Measurements from ENCODE around the gene TNFAIP8.

TNFAIP8 gene
- 209 to 246 reads per million in 2 donors for total RNA-seq

DNA sequence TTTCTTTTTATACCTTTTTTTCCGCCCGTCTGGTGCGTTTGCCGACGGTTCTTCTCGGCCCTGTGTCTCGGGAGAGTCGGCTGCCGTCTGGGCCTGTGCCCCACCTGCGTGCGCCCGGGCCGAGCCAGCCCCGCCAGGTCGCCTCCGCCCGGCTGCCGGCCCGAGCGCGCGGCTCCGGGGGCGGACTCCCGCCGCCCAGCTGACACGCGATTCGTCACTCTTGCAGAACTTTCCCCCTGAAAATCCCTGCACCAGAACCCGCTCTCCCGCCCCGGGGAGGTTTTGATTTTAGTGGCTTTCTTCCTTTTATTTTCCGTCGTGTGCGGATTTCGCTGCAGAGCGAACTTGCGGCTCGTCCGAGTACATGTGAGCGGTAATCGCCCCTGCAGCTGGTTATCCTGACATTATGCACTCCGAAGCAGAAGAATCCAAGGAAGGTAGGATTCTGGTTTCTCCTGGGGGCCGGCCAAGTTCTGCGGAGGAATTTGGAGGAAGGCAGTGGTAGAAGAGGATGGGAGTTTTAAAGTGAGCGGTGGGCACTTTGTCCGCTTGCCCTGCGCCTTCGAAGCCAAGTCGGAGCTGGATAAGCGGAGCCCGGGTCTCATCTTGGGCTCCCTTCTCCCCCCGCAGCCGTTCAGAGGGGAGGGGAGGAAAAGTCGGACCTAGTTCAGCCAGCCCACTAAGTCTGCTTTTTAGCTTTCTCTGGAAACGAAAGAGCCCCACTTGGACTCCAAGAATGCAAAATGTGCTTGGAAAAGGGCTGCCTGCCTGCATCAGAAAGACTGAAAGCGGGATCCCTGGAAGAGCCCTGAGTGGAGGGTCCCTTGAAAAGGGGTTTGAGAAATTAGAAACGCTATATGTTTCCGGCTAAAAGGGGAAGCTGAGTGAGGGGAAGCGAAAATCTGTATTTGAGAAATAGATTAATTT lies at the start of gene TNFAIP8:
Gene TNFAIP8, plus strand, starts transcription at position 335 of the 927 bp plus-strand sequence. Its CDS starts 72 bp downstream, at position 407.
- peak; percentile 38 for DNase-seq

DNA sequence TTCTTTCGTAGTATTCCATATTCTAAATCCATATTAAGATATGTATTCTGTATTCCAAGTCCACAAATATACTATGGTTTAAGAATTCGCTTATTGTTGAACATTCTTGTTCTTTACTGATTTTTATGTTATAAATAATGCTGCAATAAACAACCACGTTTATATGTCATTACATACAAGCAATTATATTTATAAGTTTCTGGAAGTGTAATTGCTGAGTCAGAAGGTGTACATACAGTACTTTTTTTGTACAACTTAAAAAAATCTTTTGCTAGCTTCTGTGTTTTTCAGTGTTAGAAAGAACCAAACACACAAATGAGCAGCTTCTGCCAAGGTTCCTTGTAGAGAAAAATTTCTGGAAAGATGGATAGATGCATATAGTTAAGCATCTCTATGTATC lies 48.6 kb upstream of the TNFAIP8 start:
- DNase-seq: no peak

DNA sequence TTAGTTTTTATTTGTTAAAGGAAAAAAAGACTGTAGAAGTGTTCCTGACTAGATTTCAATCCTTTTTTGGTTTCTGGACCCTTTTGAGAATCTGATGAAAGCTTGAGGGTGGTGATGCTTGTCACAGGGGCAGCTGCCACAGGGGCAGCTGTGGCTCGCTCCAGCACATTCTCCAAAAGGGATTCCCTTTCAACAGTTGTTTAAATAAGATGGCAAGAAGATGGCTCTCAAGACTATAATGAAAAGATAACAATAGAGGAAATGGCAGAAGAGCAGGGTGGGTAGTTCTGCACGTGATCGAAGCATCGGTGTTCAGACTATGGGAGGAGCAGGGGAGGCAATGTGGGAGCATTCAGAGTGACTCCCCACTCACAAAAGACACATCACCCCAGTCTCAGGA lies 46.5 kb upstream of the TNFAIP8 start:
- DNase-seq: no peak

DNA sequence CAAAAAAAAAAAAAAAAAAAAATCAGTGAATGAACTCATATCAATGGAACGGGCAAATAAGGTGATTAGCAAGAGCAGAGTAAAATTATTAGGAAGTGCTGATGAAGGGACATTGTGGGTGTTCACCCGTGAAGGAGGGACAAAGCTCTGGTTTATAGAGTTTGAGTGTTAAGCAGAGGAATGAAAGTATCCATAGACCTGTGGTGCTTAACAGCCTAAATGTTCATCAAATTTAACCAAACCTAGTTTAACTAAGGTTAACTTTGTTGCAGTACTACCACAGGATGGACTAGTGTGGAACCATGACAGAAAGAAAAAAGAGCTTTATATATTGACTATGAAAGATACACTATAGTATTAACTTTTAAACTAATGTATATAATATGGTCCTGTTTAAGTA lies 44.1 kb upstream of the TNFAIP8 start:
- DNase-seq: no peak

DNA sequence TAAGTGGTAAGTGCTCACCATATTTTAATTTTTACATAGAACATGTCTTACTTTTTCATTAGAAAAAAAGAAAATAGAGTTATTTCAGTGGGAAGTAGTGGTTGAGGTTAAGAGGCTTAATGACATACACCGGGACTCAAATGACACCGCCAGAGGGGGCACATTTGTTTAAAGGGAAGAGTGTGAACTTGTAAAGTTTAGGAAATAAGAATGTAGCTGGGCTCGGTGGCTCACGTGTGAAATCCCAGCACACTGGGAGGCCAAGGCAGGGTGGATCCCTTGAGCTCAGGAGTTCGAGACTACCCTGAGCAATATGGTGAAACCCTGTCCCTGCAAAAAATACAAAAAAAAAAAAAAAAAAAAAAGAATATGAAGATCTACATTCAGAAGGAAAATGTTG lies 43.4 kb upstream of the TNFAIP8 start:
- DNase-seq: no peak

DNA sequence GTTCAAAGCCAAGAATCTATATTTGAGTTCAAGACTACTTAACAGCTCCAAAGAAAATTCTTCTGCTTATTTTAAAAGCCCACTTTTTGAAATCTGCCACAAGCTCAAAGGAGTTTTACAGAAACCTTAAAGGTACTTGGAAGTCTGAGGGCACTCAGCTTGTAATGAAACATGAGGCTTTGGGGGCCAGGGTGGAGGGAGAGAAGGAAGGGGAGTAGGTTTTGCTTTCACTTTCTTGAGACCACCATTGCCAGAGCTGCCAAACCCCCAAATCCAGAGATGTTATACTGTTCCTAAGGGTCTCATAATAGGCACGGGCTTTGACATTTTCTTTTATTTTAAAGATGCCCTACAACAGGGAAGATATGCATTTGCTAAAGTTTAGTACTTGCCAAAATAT lies 42.6 kb upstream of the TNFAIP8 start:
- no peak for DNase-seq

DNA sequence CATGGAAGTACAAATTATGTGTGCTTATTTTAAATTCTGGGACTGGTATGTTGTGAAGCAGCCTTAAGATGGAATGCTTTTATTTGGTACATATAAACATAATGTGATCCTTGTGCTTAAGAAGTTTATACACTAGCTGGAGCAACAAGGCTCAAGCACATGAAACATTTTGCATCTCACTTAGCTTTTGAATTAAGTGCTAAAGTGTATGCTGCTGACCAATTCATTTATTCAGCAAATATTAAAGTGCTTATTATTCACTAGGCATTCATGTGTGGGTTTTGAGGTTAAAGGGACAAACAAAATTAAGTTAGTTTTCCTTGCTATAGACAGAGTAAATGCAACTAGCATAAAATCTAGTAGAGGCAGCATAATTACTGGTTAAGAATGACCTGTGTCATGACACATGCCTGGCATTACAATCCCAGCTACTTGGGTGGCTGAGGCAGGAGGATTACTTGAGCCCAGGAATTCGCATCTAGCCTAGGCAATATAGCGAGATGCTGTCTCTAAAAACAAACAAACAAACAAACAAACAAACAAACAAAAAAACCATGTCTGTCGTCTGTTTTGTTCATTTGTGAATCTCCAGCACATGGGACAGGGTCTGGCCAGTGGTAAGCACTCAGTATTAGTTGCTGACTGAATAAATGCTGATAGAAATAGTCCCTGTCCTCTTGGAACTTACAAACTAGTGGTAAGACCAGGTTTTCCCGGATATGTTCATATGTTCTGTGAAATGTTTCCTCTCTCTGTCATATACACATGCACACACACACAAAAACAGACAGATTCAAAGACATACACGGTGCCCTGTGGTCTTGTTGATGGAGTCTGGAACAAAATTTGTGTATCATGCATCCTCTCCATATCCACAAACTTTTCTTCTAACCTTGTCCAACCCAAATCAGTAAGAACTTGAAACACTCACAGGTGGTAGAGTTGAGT lies 41.9 kb upstream of the TNFAIP8 start:
- no peak for DNase-seq

DNA sequence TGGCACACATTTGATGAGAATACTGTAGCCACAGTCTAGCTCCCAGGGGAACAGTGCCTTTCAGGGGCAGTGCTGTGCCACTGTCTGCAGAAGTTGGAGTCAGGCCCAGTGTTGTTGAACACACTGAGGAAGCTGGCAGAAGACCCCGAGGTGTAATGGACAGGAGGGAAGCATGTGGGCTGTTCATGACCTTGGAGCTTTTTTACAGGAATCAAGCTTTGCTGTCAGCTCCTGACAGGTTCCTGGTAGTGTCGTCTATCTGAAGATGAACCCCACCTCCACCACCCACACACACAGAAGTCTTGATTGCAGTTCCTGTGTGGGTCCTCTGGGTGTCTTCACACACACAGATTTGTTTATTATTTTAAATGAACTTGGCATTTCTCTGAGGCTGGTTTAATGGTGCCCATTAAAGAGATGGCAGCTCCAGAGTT lies 40.3 kb upstream of the TNFAIP8 start:
- no peak for DNase-seq

DNA sequence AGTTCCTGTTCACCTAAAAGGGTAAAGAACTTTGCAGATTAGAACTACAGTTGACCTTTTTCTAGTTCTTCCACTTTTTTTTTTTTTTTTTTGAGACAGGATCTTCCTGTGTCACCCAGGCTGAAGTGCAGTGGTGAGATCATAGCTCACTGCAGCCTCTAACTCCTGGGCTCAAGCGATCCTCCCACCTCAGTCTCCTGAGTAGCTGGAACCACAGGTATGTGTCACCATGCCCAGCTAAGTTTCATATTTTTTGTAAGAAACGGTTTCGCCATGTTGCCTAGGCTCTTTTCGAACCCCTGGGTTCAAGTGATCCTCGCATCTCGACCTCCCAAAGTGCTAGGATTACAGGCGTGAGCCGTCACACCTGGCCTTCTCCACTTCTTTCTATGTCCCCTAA lies 39.7 kb upstream of the TNFAIP8 start:
- no peak for DNase-seq

DNA sequence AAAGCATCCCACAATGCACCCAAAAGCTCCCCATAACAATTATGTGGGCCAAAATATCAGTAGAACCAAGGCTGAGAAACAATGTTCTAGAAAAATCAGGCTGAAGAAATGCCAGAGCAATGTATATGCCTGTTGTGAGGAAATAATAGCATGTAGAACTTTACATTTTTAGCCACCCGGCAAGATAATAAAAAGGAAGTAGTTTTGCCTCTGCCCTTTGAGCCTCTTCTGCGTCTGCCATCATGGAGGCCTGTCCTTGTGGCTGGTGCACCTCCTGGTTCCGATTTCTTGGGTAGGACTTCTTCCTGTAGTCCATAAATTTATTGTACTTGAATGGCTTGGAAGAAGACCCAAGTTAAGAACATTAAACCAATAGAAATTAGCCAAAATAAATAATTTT lies 38.9 kb upstream of the TNFAIP8 start:
- no peak for DNase-seq

DNA sequence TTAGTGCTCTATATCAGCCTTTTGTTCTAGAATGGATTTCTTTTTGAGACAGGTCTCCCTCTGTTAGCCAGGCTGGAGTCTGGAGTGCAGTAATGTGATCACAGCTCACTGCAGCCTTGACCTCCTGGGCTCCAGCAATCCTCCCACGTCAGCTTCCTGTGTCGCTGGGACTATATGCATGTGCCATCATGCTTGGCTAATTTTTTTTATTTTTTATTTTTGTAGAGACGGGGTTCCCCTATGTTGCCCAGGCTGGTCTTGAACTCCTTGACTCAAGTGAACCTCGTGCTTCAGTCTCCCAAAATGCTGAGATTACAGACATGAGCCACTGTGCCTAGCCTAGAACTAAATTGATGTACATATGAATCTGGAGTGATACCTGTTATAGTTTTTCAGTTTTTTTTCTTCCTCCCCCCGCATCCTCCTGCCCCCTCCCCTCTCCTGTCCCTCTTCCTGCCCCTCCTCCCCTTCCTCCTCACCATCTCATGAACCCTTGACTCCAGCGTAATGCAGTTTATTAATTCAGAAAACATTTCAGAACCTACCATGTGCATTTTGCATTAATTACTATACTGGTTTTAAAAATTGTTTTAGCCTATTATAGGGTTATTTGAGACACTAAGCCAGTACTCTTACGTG lies 37.4 kb upstream of the TNFAIP8 start:
- no peak for DNase-seq

DNA sequence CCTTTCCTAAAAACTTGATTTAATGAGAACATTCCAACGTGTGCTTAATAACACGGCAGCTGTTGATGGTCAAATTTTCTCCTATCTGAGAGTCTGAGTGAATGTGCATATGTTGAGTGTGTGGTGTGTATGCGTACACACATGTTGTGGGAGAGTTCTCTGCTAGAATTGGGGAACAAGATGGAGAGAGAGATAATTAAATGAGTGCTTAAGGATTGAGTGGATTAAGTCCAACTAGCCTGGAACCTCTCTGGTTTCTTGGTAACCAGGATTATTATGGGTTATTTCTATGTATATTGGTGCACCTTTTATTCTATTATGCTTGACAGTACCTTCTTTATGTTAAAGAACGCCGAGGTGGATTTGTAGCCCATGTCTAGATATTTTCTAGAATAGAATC lies 36.4 kb upstream of the TNFAIP8 start:
- DNase-seq: no peak

DNA sequence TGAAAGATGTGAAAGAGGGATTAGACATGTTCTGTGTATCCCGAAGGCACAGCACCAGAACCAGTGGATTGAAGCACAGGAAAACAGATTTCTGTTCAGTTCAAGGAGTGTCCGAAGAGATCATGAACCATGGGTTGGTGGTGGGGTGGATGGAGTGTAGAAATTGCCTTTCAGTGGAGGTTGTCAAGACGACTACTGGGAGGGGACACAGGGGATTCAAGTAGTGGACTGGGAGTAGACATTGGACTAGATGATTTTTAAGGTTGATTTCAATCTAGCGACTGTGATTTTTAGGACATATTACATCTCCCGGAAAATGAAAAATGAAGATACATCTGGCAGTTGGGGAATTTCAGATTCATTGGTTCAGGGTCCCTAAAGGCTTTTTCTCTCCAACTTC lies 35.9 kb upstream of the TNFAIP8 start:
- no peak for DNase-seq

DNA sequence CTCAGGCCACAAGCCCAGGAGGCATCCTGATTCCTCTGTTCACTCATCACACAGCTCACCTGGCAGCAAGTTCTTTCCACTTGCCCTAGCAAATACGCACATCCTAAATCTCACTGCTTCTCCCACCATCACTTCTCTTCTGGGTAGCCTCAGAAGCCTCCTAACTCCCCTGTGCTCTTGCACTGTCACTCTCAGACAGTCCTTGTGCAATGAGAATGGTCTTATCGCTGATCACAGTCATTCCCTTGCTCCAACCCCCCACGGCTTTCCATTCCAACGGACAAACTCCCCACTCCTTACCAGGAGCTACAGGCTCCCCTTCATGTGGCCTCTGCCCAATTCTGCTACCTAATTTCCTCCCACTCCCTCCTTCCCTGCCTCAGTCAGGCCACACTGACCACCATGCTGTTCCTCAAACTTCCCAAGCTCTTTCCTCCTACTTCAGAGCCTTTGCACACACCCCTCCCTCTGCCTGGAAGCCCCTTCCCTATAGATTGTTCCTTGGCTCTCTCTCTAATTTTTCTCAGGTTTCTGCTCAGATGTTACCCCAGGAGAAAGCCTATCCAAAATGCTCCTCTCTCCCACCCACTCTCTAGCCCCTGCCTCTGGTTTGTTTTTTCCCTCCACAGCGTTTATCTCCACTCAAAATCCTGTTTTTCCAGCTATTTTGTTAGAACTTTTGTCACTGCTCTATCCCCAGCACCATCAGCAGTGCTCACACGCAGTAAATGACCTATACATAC lies 34.1 kb upstream of the TNFAIP8 start:
- no peak for DNase-seq

DNA sequence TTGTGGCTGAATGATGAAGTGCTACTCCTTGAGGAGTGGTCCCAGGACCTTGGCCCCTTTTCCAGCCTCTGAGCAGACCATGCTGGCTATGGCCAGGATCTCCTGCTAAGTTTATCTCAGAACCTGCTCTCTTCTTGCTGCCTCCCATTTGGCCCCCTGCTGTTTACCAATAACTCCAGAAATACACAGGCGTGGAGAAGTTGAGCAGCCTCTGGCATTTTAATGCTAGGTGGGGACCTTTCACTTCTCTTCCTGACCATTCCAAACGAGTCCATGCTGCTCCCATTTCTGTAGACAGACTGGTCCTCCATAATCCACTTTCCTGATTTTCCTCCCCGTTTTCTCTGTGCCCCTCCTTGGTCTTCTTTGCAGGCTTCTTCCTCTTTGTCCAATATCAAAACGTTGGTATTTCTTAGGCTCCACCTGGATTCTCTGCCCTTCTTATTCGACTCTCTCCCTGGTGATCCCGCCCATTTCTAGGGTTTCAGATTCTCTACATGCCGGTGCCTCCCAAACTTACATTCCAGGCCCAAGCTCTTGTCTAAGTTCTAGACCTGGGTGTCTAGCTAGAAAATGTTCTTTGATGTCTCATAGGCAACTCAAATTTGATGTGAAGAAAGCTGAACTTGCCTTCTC lies 33.4 kb upstream of the TNFAIP8 start:
- no peak for DNase-seq

DNA sequence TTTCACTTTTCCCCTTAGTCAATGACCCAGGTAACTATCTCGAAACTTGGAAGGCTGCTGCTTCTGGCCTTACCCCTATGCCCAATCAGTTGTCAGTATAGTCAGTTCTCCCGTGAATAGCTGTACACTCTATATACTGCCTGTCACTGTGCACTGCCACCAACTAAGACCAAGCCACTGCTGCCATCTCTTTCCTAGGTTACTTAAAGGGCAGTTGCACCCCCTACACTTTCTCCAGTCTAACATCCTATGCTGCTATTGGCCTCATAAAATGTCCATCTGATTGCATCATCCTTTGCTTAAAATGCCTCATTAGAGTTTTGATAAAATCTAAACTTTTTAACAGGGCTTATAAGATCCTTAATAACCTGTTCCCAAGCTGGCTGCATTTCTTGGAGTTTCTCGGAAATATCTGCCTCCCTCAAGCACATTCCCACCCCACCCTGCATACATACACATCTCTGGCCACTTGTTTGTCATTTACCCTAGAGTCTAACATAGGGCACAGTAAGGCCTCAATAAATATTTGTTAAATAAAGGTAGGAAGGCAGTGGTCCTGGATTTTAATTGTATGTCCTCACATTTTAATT lies 32.8 kb upstream of the TNFAIP8 start:
- DNase-seq: no peak

DNA sequence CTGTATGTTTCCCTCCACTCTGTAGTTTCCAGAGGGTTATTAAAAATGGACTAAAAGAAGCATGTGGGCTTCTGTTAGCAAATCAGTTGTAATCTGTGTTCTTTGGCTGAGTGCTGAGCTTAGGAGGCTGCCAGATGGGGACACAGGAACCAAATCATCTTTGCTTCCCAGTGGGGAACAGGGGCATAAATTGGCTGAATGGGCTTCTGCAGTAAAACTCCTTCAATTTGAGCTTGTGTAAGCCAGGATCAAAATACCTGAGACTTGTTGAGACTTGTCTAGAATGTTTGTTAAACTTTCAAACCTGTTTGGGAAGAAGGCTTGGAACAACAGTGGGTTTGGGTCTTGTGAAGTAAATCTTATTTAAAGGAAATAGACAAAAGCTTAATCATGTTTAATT lies 32.2 kb upstream of the TNFAIP8 start:
- no peak for DNase-seq

DNA sequence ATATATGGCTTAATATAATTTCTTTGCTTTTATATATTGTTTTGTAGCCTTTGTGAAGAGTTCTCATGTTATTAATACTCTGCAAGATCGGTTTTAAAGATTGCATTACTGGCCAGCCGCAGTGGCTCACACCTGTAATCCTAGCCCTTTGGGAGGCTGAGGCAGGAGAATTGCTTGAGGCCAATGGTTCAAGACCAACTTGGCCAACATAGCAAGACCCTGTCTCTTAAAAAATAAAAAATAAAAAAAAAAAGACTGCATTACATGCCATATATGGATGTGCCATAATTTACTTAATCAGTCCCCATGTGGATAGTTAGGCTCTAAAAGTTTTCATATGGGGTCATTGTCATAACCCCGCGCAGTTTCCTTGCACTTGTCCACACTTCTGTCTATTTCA lies 31.0 kb upstream of the TNFAIP8 start:
- DNase-seq: no peak

DNA sequence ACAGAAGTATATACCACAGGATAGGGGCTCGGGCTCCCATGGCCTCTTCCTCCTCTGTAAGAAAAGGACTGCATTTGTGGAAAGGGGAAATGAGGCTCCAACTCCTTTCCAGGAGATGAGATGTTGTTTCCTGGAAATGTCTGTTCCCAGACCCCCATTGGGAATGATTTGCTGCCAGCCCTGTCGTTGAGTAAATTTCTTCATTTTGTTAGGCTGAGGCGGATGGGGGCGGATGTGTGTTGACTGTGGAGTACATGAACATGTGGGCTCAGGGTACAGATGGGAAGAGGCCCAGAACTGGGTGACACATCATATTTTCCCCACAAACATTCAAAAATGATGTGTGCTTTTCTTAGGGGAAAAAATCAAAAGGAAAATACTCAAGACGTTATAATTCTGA lies 28.8 kb upstream of the TNFAIP8 start:
- no peak for DNase-seq

DNA sequence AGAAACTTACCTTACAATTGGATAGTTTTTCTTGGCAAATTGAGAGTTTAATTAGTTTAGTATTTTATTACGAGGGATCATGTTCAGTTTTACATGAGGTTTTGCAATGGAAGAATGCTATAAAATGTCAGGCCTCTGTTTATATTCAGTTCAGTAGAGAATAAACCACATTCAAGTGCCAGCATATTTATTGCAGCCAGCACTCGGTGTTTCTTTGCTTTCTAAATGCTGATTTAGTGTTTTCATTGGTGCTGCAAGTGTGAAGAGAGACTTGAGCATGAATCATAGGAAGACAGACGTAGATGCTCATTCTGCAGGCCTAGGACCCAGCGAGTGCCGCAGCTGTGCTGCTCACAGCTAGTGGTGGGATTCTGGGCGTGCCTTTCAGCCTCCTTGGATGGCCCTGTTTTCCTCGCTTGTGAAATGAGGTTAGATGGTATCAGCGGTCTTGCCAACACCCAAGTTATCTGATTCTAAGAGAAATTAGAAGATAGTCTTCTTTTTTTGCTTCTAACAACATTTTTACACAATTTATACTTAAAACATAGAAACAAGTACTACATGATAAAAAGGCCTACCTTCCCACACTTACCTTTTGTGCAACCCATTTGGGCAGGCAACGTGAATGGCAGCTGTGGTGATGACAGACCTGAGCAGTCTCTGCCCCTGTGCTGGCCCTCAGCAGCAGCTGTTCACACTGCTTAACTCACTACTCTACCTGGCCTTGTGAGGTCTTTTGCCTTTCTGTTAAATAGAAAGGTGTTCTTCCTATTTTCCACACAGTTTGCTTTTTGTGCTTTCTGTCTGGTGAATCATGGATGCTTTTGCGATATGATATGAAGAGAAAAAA lies 26.8 kb upstream of the TNFAIP8 start:
- peak; percentile 60 for DNase-seq
